Colonic mucosa (tissue), 4 donors: Measurements from ENCODE around the gene LYPD6B. TPM values are rescaled to one million over a fixed set of nuclear protein-coding genes. Genes with fewer than 3 reads are reported as not detected.

ENCODE experiments used
- DNase-seq: peaks from one replicate; pipeline ENCODE4 v3.0.0-alpha.2; 2020
- H3K27ac ChIP-seq: fragments of 200-600 bp; one replicate; pipeline ENCODE4 v1.8.0; 2021
- H3K27me3 ChIP-seq: fragments of 200-600 bp; one replicate; pipeline ENCODE4 v1.8.0; 2021
- H3K36me3 ChIP-seq: fragments of 200-600 bp; one replicate; pipeline ENCODE4 v1.8.0; 2021
- H3K4me1 ChIP-seq: fragments of 200-600 bp; one replicate; pipeline ENCODE4 v1.8.0; 2021; ENCODE audit warnings: mild to moderate bottlenecking
- H3K4me3 ChIP-seq: fragments of 200-600 bp; one replicate; pipeline ENCODE4 v1.8.0; 2021
- H3K9ac ChIP-seq, 2 donors: one replicate each; pipeline ENCODE4 v1.7.0; 2013; ENCODE audit warnings: control low read depth in 2 of 2, low read depth in 2 of 2, low read length in 2 of 2
- H3K9me3 ChIP-seq: fragments of 200-600 bp; one replicate; pipeline ENCODE4 v1.8.0; 2021
- intact Hi-C: fragments of 100-400 bp; cut with DNase I; formaldehyde crosslinking; loops from one replicate; pipeline ENCODE4 v1.14.1; 2022
- total RNA-seq, 2 donors: library from RNA; stranded (reverse); fragmentation: NEBNext Ultra II Directional in 1 of 2; extraction: Animal tissue kit (Norgen Biotek cat#: 25700) in 1 of 2; gene quantifications; one replicate each; pipeline ENCODE4 v1.2.1, GENCODE V29; 2021
- TF ChIP-seq, protein P1 (sequence below): fragments of 200-600 bp; IDR thresholded peaks from one replicate; pipeline ENCODE4 v1.8.0; 2022; ENCODE audit warnings: antibody characterized with exemption, mild to moderate bottlenecking
- donor health status: healthy.
- donor health status: DM: no; HTN: no; CAD: no.
- donor health status: DM: no; HTN: no; CAD: no.

Gene LYPD6B
- total RNA-seq, 2 donors from 2014 or later = 2.6 to 3.4 TPM

GRCh38 chr2:149028377-149028776, 10.1 kb upstream of the LYPD6B start:
- no peak overlapping the region for H3K9ac ChIP-seq
- no peak overlapping the region for H3K27ac ChIP-seq
- H3K27me3 ChIP-seq = no peaks in the 10 kb centered on the region
- no peaks in the 10 kb centered on the region for H3K36me3 ChIP-seq
- TF ChIP-seq, protein P1, sequence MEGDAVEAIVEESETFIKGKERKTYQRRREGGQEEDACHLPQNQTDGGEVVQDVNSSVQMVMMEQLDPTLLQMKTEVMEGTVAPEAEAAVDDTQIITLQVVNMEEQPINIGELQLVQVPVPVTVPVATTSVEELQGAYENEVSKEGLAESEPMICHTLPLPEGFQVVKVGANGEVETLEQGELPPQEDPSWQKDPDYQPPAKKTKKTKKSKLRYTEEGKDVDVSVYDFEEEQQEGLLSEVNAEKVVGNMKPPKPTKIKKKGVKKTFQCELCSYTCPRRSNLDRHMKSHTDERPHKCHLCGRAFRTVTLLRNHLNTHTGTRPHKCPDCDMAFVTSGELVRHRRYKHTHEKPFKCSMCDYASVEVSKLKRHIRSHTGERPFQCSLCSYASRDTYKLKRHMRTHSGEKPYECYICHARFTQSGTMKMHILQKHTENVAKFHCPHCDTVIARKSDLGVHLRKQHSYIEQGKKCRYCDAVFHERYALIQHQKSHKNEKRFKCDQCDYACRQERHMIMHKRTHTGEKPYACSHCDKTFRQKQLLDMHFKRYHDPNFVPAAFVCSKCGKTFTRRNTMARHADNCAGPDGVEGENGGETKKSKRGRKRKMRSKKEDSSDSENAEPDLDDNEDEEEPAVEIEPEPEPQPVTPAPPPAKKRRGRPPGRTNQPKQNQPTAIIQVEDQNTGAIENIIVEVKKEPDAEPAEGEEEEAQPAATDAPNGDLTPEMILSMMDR = no peak
- no peaks in the 10 kb centered on the region for H3K4me1 ChIP-seq
- no peak overlapping the region for H3K4me3 ChIP-seq
- H3K9me3 ChIP-seq = no peaks in the 10 kb centered on the region
- DNase-seq = no peak
- intact Hi-C loops = no loop called here

DNA sequence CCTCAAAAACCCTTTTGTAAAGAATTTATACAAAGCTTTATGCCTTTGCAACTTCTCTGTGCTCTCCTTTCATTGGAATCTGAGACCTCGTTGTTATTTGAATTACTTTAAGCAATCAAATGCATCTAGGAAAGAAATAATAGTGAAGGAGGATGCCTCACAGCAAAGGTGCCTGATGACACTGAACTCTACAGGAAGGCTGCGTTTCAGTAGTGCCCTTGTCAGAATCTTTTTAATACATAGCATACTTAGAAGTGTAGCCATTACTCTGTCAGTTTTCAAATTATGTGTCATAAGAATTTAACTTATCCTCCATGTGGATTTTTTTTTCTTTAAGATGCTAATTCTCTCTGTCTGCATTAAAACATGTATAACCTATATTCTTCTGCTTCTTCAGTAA, 9.6 kb upstream of the LYPD6B start:
- no peaks in the 10 kb centered on the region for H3K9me3 ChIP-seq
- H3K27ac ChIP-seq = no peak overlapping the region
- TF ChIP-seq, protein P1 = no peak
- no peak for DNase-seq
- intact Hi-C loops = no loop called here
- H3K27me3 ChIP-seq = no peaks in the 10 kb centered on the region
- H3K36me3 ChIP-seq = no peaks in the 10 kb centered on the region
- no peak overlapping the region for H3K9ac ChIP-seq
- H3K4me1 ChIP-seq = no peaks in the 10 kb centered on the region
- no peak overlapping the region for H3K4me3 ChIP-seq

DNA sequence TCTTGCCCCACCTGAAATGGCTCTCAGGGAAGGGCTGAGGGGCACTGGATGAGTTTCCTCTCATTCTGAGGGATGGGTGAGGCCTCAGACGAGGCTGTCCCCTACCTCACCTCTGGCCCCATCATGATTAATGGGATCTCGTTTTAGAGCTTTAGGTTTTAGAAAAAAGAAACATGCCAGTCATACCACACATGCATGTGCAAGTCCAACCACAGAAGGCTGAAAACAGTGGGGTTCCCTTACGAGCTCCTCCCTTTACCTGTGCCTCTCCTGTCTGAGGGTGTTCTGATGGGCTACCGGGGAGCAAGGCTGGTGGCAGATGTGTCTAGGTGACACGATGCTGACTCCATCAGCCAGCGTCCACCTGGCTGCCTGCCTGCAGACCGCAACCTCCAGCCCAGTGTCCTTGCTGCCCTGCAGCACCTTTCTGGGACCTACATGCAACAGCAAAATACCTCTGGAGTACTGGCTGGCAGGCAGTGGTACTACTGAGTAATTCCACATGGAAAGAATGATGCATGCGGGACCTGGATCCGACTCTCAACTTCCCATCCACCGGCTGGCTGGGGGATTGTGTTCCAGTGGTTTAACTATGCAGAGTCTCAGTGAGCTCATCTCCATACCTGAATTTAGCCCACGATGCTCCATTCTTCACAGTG, 9.1 kb upstream of the LYPD6B start:
- intact Hi-C loops = no loop called here
- H3K9me3 ChIP-seq = no peaks in the 10 kb centered on the region
- H3K27ac ChIP-seq = no peak overlapping the region
- H3K36me3 ChIP-seq = no peaks in the 10 kb centered on the region
- DNase-seq = no peak
- TF ChIP-seq, protein P1 = no peak
- no peaks in the 10 kb centered on the region for H3K4me1 ChIP-seq
- H3K9ac ChIP-seq = no peak overlapping the region
- no peak overlapping the region for H3K4me3 ChIP-seq
- no peaks in the 10 kb centered on the region for H3K27me3 ChIP-seq

DNA sequence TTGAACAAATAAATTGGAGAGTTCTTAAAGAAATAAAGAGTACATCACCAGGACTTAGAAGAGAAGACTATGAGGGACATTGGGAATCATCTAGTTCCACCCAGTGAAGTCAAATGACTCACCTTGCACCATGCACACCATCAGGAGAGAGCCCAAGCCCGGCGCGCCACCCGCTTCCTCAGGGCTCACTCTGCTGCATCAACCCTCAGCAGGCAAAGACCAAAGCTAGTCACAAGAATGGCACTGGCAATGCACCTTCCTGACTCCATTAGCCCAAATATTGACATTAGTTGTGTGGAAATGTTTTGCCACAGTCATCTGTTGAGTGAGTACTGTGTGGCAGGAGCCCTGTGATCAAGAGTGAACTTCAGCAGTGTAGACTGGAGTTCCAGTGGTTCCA, 7.1 kb upstream of the LYPD6B start:
- DNase-seq = no peak
- Histone ChIP-seq H3K9ac (no peak overlapping the region), H3K4me3 (no peak overlapping the region), H3K36me3 (no peaks in the 10 kb centered on the region), H3K27me3 (no peaks in the 10 kb centered on the region), H3K27ac (no peak overlapping the region), H3K9me3 (no peaks in the 10 kb centered on the region), H3K4me1 (no peaks in the 10 kb centered on the region)
- TF ChIP-seq, protein P1 = no peak
- intact Hi-C loops = no loop called here

GRCh38 chr2:149033716-149034115, 4.8 kb upstream of the LYPD6B start:
- H3K27ac ChIP-seq = no peak overlapping the region
- H3K9me3 ChIP-seq = no peaks in the 10 kb centered on the region
- TF ChIP-seq, protein P1 = no peak
- intact Hi-C loops = no loop called here
- peak; percentile 53 for DNase-seq
- H3K27me3 ChIP-seq = no peaks in the 10 kb centered on the region
- H3K4me1 ChIP-seq = no peaks in the 10 kb centered on the region
- H3K9ac ChIP-seq = no peak overlapping the region
- H3K4me3 ChIP-seq = no peak overlapping the region
- no peaks in the 10 kb centered on the region for H3K36me3 ChIP-seq
